Suprapubic skin (tissue), 3 donors: ENCODE measurements around the gene TRABD2A.

Experiments used
- CTCF ChIP-seq, 2 donors: fragments of 200-600 bp in 1 of 2; fragments of 450-650 bp in 1 of 2; sonication (generic) in 1 of 2; IDR thresholded peaks; one replicate each; pipeline ENCODE4 v1.5.1; 2016 to 2019; ENCODE audit warnings: antibody characterized with exemption in 2 of 2, mild to moderate bottlenecking in 1 of 2, moderate library complexity in 1 of 2
- EP300 ChIP-seq: sonication (generic); formaldehyde crosslinking; IDR thresholded peaks from one replicate; pipeline ENCODE4 v1.6.1; 2017; ENCODE audit warnings: antibody characterized with exemption

GRCh38 chr2:84850471-84850870, 30.4 kb downstream of the TRABD2A start:
- TF ChIP-seq CTCF (IDR thresholded peaks at IDR 0.05) (no peak), EP300 (no peak)
